TTC549 (cell line): ENCODE data around the gene HOXB1.
"Not testable (repeated sequence)": the region's sequence is repeated elsewhere in the genome, so short reads cannot be mapped to it uniquely, and the experiment has no call there.

Experiments used
- FAIRE-seq: peaks from 2 replicates; lab custom pipeline; 2012; peaks lifted over from hg19 to GRCh38; lab: Jason Lieb, UNC

HOXB1 gene

DNA sequence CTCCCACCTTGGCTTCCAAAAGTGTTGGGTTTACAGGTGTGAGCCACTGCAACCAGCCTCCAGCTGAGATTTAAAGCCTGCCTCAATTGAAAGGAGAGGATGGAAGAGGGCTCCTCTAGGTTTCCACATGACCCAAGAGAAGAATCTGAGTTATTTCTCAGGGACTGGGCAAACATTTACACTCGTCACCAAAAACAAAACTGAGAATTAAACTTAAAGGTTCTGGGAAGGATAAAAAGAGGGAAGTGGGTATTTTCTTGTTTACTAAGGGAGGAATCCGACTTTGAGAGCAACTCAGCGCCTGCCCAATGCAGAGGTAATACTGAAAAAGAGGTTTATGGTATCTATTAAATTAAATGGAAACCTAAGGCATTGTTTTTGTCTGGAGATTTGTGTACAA, 13.3 kb downstream of the HOXB1 start:
- FAIRE-seq, result no peak

DNA sequence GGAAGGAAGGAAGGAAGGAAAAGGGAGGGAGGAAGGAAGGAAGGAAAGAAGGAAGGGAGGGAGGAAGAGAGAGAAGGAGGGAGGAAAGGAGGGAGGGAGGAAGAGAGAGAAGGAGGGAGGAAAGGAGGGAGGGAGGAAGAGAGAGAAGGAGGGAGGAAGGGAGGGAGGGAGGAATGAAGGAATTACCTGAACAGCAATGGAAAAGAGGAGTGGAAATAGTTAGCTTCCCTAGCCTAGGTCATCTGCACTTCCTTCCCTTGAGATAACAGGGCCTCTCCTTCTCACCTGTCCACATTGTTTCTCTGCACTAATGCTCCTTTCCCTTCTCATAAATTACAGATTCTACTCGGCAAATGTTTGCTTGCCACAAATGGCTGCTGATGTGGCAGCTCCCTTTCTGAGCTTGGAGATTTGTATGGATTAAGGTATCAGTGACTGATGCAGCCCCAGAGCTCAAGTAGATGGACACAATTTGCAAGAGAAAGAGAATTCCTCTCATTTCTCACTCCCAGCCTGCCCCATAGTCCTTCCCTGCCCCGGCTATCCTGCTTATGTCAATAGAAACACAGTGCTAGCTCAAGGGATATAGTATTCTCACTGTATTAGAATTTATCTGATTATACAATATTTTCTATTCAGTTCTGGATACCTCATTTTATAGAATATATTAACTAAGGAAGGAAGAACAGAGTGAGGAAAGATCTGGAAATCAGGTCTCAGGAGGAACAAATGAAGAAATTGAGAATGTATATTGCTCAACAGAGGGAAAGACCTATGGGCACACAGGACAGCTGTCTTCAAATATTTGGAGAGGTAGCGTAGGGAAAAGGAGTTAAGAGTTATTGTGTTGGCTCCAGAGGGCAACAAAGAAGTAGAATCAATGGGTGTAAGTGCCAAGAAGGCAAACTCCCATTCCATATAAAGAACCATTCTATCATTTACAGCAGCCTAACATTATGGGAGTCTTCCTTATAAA, 14.6 kb downstream of the HOXB1 start:
- FAIRE-seq, result no peak

DNA sequence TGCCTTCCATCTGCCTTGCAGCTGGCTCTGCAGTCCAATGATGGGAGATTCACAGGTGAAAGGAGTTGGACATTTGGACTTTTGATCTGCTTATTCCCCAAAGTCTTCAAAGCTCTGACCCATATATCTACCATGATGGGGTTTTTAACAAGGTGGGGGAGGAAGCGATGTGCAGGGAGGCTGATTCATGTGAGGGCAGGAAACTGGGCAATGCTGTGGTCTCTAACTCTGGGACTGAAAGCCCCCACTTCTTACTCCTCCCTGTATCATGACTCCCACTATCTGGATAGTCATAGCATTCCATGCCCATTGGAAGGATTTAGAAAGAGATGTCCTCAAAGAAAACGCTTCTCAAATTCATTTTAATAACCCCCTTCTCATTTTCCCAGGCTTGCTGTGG, 16.3 kb downstream of the HOXB1 start:
- FAIRE-seq, result no peak

DNA sequence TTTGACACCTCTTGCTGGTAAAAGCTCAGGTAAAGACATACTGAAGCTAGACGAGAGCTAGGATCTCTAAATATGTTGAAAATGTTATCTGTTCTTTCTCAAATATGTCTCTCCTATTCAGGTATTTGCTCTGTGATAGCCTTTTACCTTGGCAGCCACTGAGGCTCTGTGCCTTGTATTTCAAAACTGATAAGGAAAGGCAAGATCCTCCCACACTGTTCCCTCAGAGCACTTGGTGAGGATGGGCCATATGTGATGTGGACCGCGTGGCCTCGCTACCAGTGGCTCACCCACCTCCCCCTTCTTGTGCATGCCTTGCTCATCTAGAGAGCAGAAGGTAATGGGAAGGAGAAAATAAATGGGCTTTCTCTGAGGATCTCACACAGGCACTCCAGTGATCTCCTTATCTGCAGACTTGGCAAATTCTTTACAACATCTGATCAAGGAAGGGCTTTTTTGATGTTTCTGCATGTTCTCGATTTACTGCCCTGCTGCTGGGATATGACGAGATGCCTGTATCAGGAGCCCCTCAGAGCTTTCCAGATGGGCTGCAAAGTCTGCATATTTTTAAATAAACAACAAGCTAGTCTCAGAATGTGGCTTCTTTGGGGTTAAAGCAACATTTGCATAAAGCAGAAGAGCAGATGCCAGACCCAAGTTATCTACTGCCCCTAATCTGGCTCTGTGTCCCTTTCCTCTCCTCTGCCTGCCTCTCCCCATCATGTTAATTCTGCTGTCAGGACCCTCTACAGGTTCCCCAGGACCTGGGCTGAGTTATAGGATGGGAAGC, 16.9 kb downstream of the HOXB1 start:
- no peak for FAIRE-seq

DNA sequence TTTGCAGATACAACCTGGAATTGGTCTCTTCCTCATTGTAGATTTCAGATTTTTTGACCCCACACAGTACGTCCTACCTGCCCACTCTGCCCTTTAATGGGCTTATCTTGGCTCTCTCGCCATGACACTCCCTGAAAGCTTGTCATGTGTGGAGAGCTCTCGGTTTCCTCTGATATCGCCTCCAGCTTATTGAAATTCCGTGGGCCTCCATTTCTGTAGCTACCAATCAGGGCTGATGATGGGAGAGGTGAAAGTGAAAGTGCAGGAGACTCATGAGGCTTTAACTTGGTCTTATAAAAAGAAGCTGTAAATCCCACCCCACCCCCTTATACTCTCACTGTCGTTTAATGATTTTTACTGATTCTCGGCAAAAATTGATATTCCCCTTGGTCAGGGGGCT, 17.7 kb downstream of the HOXB1 start:
- no peak for FAIRE-seq

DNA sequence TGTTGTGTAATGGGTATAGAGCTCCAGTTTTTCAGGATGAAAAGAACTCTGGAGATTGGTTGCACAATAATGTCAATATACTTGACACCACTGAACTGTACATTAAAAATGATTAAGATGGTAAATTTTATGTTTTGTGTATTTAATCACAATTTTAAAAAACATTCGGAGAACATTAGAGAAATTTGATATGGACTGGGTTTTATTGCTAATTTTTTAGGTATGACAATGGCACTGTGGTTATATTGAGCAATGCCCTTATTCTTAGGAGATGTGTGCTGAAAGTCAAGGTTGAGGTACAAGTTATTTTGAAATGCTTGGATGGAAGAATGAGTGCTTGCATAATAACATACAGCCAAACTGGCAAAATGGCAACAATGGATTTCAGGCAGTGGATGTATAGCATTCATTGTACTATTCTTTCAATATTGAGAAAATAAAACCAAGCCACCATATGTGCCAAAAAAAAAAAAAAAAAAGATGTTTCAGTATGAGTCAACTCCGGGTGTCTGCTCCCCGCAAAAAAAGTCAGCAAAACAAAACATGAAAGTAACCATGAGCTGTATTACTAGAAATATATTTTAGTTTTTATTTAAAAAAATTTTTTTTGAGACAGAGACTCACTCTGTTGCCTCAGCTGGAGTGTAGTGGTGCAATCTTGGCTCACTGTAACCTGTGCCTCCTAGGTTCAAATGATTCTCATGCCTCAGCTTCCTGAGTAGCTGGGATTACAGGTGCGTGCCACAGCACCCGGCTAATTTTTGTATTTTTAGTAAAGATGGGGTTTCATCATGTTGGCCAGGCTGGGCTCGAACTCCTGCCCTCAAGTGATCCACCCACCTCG, 19.8 kb downstream of the HOXB1 start:
- FAIRE-seq, result no peak

DNA sequence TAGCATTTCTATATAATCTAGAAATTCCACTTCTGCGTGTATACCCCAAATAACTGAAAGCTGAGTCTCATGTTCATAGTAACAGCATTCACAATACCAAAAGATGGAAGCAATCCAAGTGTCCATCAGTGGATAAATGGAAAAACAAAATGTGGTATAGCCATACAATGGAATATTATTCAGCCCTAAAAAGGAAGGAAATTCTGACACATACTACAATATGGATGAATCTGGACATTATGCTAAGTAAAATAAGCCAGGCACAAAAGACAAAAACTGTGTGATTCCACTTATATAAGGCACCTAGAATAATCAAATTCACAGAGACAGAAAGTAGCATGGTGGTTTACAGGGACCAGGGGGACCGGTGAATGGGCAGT, 20.4 kb downstream of the HOXB1 start:
- FAIRE-seq, result no peak

DNA sequence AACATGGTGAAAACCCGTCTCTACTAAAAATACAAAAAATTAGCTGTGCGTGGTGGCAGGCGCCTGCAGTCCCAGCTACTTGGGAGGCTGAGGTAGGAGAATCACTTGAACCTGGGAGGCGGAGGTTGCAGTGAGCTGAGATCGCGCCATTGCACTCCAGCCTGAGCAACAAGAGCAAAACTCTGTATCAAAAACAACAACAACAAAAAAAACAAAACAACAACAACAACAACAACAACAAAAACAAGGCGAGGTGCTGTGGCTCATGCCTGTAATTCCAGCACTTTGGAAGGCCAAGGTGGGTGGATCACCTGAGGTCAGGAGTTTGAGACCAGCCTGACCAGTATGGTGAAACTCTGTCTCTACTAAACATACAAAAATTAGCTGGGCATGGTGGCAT, 21.1 kb downstream of the HOXB1 start:
- not testable (repeated sequence) for FAIRE-seq

DNA sequence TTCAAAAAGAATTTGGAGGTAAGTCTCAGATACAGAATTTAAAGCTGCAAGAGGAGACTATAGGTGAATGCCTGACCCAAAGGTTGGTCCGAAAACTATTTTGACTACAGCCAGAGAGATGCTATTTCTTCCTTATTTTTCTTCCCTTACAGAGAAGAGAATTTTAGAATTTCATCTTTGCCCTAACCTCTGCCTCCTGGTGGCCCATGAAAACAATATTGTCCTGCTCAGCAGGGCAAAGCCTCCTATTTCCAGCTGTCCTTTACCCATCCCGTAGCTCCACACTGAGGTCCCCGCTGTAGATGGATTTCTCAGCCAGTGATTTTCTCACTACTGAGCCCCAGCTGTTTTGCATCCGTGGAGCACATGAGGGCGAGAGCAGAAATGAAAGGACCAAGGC, 24.6 kb downstream of the HOXB1 start:
- FAIRE-seq, result no peak

DNA sequence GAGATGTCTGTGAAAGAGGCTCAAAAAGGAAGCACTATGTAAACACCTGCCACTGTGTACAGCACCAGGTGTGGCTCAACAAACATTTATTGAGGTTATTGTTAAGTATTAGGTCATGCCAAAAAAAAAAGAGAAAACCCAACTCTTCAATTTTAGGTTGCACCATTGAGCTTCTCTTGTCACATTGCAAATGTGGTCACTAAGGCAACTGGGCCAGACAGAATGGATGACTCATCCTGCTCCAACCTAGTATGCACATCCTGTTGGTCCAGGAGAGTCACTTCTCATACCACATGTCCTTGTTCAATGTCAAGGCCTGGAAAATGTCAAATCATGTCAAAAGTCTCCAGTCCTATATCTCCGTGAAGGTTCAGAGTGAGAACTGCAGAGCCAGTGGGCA, 25.0 kb downstream of the HOXB1 start:
- FAIRE-seq, result no peak

DNA sequence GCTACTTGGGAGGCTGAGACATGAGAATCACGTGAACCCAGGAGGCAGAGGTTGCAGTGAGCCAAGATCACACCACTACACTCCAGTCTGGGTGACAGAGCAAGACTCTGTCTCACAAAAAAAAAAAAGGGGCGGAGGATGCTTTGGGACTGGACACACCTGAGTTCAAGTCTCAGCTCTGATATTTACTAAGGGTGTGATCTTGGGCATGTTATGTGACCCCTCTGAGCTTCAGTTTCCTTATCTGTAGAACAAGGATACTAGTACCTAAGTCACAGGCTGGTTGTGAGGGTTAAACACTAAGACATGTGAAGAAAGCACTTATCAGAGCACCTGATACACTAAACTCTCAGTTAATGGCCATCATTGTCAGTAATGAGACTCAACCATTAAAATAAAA, 25.9 kb downstream of the HOXB1 start:
- FAIRE-seq, result no peak

DNA sequence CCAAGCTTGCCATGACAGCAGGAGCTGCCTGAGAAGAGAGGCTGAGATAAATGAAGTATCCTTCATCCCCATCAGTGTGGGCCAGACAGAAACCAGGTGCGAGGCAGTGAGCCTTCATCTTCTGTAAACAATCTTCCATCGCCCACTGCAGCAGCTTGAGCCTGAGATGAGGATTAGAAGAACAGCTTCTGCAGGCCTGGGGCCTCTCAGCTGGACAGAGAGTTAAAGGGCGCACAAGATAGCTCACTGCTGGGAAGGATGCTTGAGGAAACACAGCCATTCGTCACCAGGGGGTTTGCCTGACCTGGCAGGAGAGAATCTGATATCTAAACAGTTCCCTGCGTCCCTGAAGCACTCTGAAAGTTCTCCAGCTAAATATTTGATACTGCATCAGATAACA, 27.1 kb downstream of the HOXB1 start:
- FAIRE-seq, result no peak

DNA sequence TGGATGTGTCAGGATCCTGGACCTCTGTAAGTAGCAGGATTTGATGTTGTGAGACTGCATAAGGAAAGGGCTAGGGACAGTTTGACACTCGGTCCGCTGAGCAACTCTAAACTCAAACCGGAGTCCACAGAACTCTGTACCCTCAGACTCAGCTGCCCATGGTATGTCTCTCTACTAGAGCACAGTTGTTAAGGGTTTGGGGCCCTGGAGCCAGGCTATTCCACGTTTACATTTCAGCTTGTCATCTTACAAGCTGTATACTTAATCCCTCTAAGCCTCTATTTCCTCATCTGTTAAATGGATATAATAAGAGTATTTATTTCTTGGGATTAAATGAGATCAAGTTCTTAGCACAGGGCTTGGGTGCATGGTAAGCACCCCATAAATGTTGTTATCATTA, 27.9 kb downstream of the HOXB1 start:
- no peak for FAIRE-seq

DNA sequence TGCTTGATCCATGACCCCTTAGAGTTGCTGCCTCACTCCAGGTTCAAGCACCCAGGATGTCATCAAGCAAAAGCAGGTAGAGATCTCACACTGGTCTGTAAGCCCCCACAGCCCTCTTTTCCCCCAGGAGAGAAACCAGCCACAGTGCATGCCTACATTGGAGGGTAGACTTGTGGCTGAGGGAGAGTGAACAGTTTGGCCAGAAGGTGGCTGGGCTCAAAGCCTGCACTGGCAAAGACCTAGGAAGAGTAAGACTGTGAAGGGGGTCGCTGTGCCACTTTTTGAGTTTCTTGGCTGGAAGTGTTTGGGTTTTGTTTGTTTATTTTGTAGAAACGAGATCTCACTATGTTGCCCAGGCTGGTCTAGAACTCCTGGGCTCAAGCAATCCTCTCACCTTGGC, 28.5 kb downstream of the HOXB1 start:
- no peak for FAIRE-seq

DNA sequence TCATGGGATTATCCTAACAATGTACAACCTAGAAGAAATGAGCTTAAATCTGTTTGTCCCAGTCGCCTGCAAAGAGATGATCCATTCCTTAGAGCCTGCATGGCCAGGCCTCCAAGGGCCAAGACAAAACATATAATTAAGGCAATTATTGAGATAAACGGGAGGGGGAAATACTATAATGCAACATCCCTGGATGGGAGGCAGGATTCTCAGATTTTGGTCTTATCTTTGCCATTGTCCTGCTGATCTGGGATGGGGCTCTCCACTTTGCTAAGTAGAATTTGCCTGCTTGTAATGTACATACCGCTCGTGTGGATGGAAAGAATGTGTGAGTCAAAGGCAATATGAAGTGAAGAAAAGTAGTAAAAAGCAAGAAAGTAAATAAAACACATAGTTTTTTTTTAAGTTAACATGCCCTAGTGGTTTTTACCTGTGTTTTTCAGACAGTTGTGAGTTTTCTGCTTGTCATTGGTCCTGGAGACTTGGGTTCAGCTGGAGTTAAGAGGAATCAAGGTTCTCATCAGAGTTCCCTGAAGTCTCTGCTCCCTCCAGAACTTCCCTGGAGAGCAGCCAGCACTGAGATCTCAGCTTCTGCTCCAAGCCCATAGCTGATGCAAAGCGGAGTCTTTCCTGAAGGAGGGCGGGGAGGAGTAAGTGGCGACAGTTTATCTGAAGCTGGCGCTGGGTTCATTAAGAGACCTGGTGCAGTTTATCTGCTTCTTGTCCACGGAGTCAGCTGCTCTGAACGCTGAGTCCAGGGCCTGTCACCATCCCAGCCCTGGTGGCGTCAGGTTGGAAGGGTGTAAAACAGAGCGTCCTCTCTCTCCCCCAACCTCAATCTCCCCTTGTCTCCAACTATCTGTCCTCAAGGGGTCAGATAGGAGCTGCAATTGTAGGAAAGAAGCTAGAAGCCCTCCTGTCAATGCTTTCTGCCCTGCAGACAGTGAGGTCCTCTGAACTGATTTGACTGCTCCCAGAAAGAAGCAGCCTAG, 30.1 kb downstream of the HOXB1 start:
- FAIRE-seq, result no peak

DNA sequence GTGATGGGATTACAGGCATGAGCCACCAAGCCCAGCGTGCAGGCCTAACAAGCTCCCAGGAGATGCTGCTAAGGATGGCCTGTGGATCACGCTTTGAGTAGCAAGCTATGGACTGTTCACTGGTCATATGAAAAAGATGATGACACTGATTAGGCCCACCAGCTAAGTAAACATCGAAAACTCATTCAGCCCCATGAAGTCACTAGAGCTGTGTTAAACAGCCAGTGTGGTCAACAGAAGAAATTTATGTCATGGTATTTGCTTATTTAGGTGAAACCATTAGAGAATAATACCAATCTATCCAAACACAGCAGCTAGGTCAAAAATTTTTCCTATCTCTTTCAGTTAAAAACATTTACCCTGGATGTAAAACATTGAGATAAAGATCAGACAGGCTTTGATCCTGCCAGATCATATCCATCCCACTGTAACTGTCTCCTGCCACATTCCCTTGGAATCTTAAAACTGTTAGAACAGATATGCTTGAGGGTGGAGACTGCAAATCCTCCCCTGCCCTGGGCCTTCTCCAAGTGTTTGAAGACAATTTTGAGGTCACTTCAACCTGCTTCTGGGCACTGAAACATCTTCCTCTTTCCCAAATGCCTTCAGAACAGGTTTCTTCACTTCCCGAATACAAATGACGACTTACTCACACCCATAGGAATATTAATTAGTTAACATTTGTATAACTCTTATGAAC, 30.9 kb downstream of the HOXB1 start:
- FAIRE-seq, result no peak

DNA sequence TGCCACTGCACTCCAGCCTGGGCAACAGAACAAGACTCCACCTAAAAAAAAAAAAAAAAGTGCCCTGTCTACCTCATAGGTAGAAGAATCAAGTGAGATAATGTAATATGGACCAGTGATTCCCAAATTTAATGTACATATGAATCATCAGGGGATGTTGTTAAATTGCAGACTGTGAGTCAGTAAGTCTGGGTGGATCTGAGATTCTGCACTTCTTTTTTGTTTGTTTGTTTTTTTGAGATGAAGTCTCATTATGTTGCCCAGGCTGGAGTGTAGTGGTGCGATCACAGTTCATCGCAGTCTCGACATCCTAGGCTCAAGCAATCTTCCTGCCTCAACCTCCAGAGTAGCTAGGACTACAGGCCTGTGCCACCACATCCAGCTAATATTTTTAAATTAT, 31.6 kb downstream of the HOXB1 start:
- FAIRE-seq, result no peak

DNA sequence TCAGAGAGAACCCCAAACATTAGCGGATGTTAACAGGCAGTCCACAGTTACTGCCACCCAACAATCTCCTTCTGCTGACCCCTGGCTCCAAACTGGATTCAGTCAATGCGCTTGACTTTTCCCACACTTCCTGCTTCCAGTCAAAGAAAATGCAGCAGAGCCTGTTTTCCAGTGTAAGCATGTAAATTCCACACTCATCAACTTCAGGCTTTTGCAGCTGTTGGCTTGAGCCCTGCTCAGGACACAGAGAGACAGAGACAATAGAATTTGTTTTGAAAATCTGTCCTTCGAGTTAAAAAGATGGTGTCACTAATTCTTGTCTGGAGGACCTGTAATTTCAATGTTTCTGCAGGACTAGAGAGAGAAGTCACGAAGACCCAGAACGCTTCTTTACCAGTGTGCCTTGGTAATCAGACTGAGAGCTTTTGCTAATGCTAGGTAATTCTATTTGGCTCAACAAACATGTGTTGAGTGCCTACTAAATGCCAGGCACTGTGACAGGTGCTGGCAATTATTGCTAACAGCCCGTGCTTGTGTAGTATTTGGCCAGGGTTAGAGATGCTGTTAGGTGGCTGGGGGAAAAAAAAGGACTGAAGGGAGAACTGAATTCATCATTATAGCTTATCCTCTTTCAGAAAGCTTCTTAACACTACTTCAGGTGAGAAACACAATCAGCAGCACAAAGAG, 32.5 kb downstream of the HOXB1 start:
- FAIRE-seq, result no peak

DNA sequence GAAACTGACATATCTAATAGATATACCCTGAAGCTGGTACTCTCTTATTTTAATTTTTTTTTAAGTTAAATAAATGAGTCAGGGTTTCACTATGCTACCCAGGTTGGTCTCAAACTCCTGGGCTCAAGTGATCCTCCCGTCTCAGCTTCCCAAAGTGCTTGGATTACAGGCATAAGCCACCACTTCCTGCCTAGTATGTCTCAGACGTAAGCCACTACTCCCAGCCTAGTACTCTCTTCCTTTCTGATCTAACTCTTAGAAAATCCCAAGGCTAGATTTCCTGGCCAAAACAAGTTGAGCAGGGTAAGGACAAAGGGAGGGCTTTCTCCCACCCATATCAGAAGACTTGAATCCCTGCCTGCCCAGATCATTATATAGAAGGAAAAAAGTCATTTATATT, 33.7 kb downstream of the HOXB1 start:
- no peak for FAIRE-seq

DNA sequence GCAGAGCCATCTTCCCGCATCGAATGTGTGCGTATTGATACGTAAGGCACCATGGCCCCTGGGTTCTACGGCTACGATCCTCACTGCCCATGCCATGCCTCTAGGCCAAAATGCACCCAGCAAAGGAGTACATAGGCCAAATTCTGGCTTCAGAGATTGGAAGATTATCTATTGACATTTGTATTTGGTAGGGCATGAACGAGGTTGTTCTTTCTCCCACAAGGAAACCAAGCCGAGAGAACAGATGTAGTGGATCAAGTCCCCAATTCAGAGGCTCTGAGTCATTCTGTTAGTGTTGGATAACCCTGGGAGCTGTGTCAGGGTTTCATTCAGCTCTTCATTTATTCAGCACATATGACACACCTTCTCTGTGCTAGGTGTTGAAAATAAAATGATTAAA, 36.5 kb downstream of the HOXB1 start:
- FAIRE-seq, result no peak
